K562 (cell line): ENCODE data around the gene ARHGAP10. TPM values are rescaled to one million over a fixed set of nuclear protein-coding genes. Genes with fewer than 3 reads are reported as not detected.

Source experiments
- ATAC-seq: fragments of 200-7000 bp; cut with Tn5 transposase; 3 replicates; pipeline ENCODE4 v1.9.1; 2020; ENCODE audit warnings: moderate library complexity
- BruUV-seq: library from RNA; stranded (reverse); fragments of 400-500 nt; replicated peaks from 2 replicates; lab custom pipeline; 2021; lab: Mats Ljungman, UMichigan
- CTCF ChIA-PET: fragments of 300-600 bp; formaldehyde crosslinking; extraction: SDS; loops from one replicate; lab custom pipeline; 2021; ENCODE audit warnings: low intra/inter-chr PET ratio; lab: Yijun Ruan, JAX
- POLR2A ChIA-PET: fragments of 300-600, 350-650 bp; sonication (Branson Sonifier 250); formaldehyde crosslinking; extraction: SDS; loops from one replicate; lab custom pipeline; 2021; ENCODE audit warnings: antibody characterized with exemption, inconsistent platforms; lab: Yijun Ruan, JAX
- DNase-seq, 4 experiments: peaks; one replicate each; pipeline versions ENCODE4 v3.0.0 to v3.0.0-alpha.2; 2011 to 2018; ENCODE audit warnings: low spot score in 3 of 4, mixed read lengths in 3 of 4; ENCODE audit errors: extremely low read depth in 1 of 4
- FAIRE-seq: peaks from 2 replicates; lab custom pipeline; 2011; peaks lifted over from hg19 to GRCh38; lab: Jason Lieb, UNC
- H2AFZ ChIP-seq: 2 replicates; pipeline ENCODE4 v1.6.0; 2011; ENCODE audit warnings: low read depth, low read length, control low read depth, inconsistent platforms
- H3K27ac ChIP-seq: fragments of 200-600 bp; 3 replicates; pipeline ENCODE4 v1.8.0; 2011; ENCODE audit warnings: low read depth, mild to moderate bottlenecking, control low read depth, inconsistent platforms, low read length, moderate library complexity, mixed read lengths; ENCODE audit errors: extremely low read depth
- H3K27me3 ChIP-seq, 2 experiments: fragments of 300-600 bp in 1 of 2; 2 replicates in 1 of 2; 3 replicates in 1 of 2; pipeline versions ENCODE4 v1.6.0 to v1.8.0; 2011; ENCODE audit warnings: inconsistent platforms in 2 of 2, low read length in 2 of 2, mild to moderate bottlenecking in 1 of 2, mixed read lengths in 1 of 2, moderate library complexity in 1 of 2; ENCODE audit not compliant: control insufficient read depth in 2 of 2, insufficient read depth in 2 of 2
- H3K36me3 ChIP-seq: fragments of 300-600 bp; 3 replicates; pipeline ENCODE4 v1.8.0; 2011; ENCODE audit warnings: mild to moderate bottlenecking, low read length, inconsistent platforms; ENCODE audit not compliant: control insufficient read depth, insufficient read depth
- H3K4me1 ChIP-seq, 2 experiments: fragments of 200-600 bp in 1 of 2; replicated peaks in 1 of 2; 2 replicates in 1 of 2; 3 replicates in 1 of 2; pipeline versions ENCODE4 v1.5.1 to v1.8.0; 2011; ENCODE audit warnings: inconsistent platforms in 2 of 2, low read length in 2 of 2, mild to moderate bottlenecking in 1 of 2, mixed read lengths in 1 of 2, moderate library complexity in 1 of 2; ENCODE audit not compliant: control insufficient read depth in 2 of 2, insufficient read depth in 2 of 2
- H3K4me2 ChIP-seq: 2 replicates; pipeline ENCODE4 v1.6.1; 2011; ENCODE audit warnings: low read length, control low read depth, inconsistent platforms, mixed read lengths; ENCODE audit not compliant: insufficient read depth
- H3K4me3 ChIP-seq: fragments of 200-600 bp; sonication (generic), shearing (Covaris generic); 2 replicates; pipeline ENCODE4 v1.5.1; 2016; ENCODE audit warnings: control low read depth, inconsistent platforms
- H3K79me2 ChIP-seq: fragments of 200-600 bp; 3 replicates; pipeline ENCODE4 v1.8.0; 2011; ENCODE audit warnings: low read length, inconsistent platforms; ENCODE audit not compliant: control insufficient read depth, insufficient read depth
- H3K9ac ChIP-seq, 2 experiments: 2 replicates each; pipeline versions ENCODE4 v1.6.0 to v1.6.1; 2011; ENCODE audit warnings: low read depth in 2 of 2, low read length in 2 of 2, control low read depth in 1 of 2, inconsistent platforms in 1 of 2, mild to moderate bottlenecking in 1 of 2, mixed read lengths in 1 of 2; ENCODE audit not compliant: insufficient read depth in 1 of 2
- H3K9me1 ChIP-seq: one replicate; pipeline ENCODE4 v1.6.0; 2011; ENCODE audit warnings: inconsistent platforms, mild to moderate bottlenecking, low read length, moderate library complexity; ENCODE audit not compliant: control insufficient read depth, insufficient read depth
- H3K9me3 ChIP-seq: replicated peaks from 2 replicates; pipeline ENCODE4 v1.5.1; 2011; ENCODE audit warnings: low read depth, low read length, inconsistent platforms; ENCODE audit not compliant: control insufficient read depth, insufficient read depth
- H4K20me1 ChIP-seq: replicated peaks from 2 replicates; pipeline ENCODE4 v1.6.1; 2011; ENCODE audit warnings: low read length, inconsistent platforms, mixed read lengths; ENCODE audit not compliant: control insufficient read depth, insufficient read depth
- ATF1 ChIP-seq, 2 experiments: fragments of 450-650 bp in 1 of 2; IDR thresholded peaks; 2 replicates each; pipeline ENCODE4 v1.6.1; 2016; ENCODE audit warnings: missing compliant biosample characterization in 1 of 2, missing genetic modification characterization in 1 of 2
- BMI1 ChIP-seq: fragments of 150-350 bp; IDR thresholded peaks from 2 replicates; pipeline ENCODE4 v1.6.1; 2014; ENCODE audit warnings: low read length
- KLF6 ChIP-seq: fragments of 250-450 bp; sonication (Bioruptor Pico); IDR thresholded peaks from 2 replicates; pipeline ENCODE4 v1.4.0; 2020; ENCODE audit warnings: mild to moderate bottlenecking, moderate library complexity, borderline replicate concordance
- MYNN ChIP-seq, 2 experiments: sonication (generic); formaldehyde crosslinking in 1 of 2; IDR thresholded peaks; 2 replicates each; pipeline versions ENCODE4 v1.5.0 to v1.6.1; 2016 to 2020; ENCODE audit warnings: antibody characterized with exemption in 1 of 2, missing genetic modification reagents in 1 of 2
- NBN ChIP-seq: fragments of 450-650 bp; IDR thresholded peaks from 2 replicates; pipeline ENCODE4 v1.6.1; 2016; ENCODE audit warnings: low read depth, mild to moderate bottlenecking
- NUFIP1 ChIP-seq: fragments of 450-650 bp; IDR thresholded peaks from 2 replicates; pipeline ENCODE4 v1.6.1; 2018; ENCODE audit not compliant: partially characterized antibody
- PHB ChIP-seq: fragments of 250-450 bp; sonication (Bioruptor Pico); IDR thresholded peaks from 2 replicates; pipeline ENCODE4 v1.5.0; 2021
- RAD21 ChIP-seq, 2 experiments: fragments of 250-450 bp in 1 of 2; fragments of 450-650 bp in 1 of 2; sonication (Bioruptor Pico) in 1 of 2; formaldehyde crosslinking in 1 of 2; IDR thresholded peaks in 1 of 2; conservative IDR thresholded peaks in 1 of 2; 2 replicates each; pipeline versions ENCODE4 v1.4.0 to v1.8.0; 2020 to 2022; ENCODE audit warnings: mild to moderate bottlenecking in 2 of 2, moderate library complexity in 1 of 2
- SMC3 ChIP-seq: conservative IDR thresholded peaks from 2 replicates; pipeline ENCODE4 v1.6.1; 2011; ENCODE audit warnings: low read depth, low read length, improper control_type of control experiment; ENCODE audit not compliant: insufficient read depth
- TBL1XR1 ChIP-seq, 2 experiments: IDR thresholded peaks; 2 replicates each; pipeline ENCODE4 v1.6.1; 2012; ENCODE audit warnings: improper control_type of control experiment in 2 of 2, low read length in 2 of 2, mild to moderate bottlenecking in 1 of 2
- WGBS: fragments of 100-300 bp; shearing (Covaris generic); methylation state at CpG from one replicate; pipeline ENCODE4 v1.1.6; 2016; ENCODE audit warnings: low coverage, mixed read lengths; ENCODE audit not compliant: insufficient coverage; ENCODE audit errors: missing lambda C conversion rate; 5-methylcytosine and 5-hydroxymethylcytosine counted together
- in situ Hi-C: fragments of 300-500 bp; cut with MboI; formaldehyde crosslinking; loops from 4 replicates; pipeline ENCODE4 v1.15.0; 2018; ENCODE audit warnings: inconsistent platforms, mixed read lengths
- intact Hi-C: fragments of 100-400 bp; cut with micrococcal nuclease; formaldehyde crosslinking; loops from 2 replicates; pipeline ENCODE4 v1.14.2; 2022
- polyA plus RNA-seq, 8 experiments: library from polyadenylated mRNA; depleted of rRNA in 4 of 8; stranded (reverse) in 5 of 8; unstranded in 3 of 8; fragments of >200 nt; fragmentation: Nextera tagmentation in 2 of 8; fragmentation: Illumina TruSeq in 1 of 8; extraction: Ambion mirVana in 2 of 8; extraction: Trizol in 1 of 8; gene quantifications; 2 replicates each; pipeline versions ENCODE4 v1.2.1 to v1.2.3, GENCODE V29; 2011 to 2014; ENCODE audit warnings: inconsistent platforms in 1 of 8, missing spikeins in 1 of 8
- total RNA-seq, 7 experiments: library from RNA; depleted of rRNA in 6 of 7; stranded (reverse); fragments of >200 nt in 6 of 7; fragmentation: Illumina TruSeq in 2 of 7; extraction: Trizol in 2 of 7; gene quantifications; 2 replicates each; pipeline versions ENCODE4 v1.2.1 to v1.2.3, GENCODE V29; 2011 to 2021; ENCODE audit warnings: low replicate concordance in 1 of 7
- TF ChIP-seq, protein P1 (sequence below): fragments of 450-650 bp; IDR thresholded peaks from 2 replicates; pipeline ENCODE4 v1.6.1; 2016; ENCODE audit warnings: low read depth, mild to moderate bottlenecking, moderate library complexity
- TF ChIP-seq, protein P2 (sequence below): fragments of 250-450 bp; sonication (Bioruptor Pico); IDR thresholded peaks from 2 replicates; pipeline ENCODE4 v1.5.0; 2021; ENCODE audit warnings: mild to moderate bottlenecking, moderate library complexity
- TF ChIP-seq, protein P3 (sequence below), 2 experiments: IDR thresholded peaks in 1 of 2; conservative IDR thresholded peaks in 1 of 2; 2 replicates each; pipeline ENCODE4 v1.6.1; 2016; ENCODE audit warnings: low read depth in 2 of 2, mild to moderate bottlenecking in 1 of 2, missing compliant biosample characterization in 1 of 2, missing genetic modification characterization in 1 of 2, moderate library complexity in 1 of 2
- TF ChIP-seq, protein P4 (sequence below): IDR thresholded peaks from 2 replicates; pipeline ENCODE4 v1.6.1; 2014; ENCODE audit warnings: antibody characterized with exemption

ARHGAP10 gene
- total and polyA plus RNA-seq, 9 of the 15 experiments (the other 6 are each of a cell fraction or from before 2014, with no cell fraction given) = 0.03 to 0.22 (median 0.06) TPM; not detected in 3

DNA sequence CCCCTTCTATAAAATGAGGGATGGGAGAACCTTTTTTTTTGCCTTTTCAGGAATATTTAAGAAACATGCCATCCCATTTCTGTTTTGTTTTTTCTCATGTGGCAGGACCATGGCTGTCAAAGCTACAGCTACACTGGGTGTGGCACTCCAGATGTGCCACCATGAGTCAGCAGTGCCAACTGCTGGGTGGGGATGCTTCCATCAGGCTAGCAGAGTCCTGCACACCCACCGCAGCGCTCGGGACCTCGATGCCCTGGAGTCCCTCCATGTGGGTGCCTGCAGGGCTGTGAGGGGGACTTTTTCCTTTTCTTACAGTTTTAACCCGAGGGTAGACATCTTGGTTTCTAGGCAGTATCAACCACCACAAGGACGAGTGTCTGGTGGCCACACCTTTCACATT is 357.7 kb downstream of the ARHGAP10 start:
- in situ Hi-C loops = no loop called here
- no peak overlapping the region for H3K27ac ChIP-seq
- no peak for ATAC-seq
- no peaks in the 10 kb centered on the region for H4K20me1 ChIP-seq
- no peak overlapping the region for H3K4me3 ChIP-seq
- intact Hi-C loops = no loop called here
- H3K36me3 ChIP-seq = no peaks in the 10 kb centered on the region
- ChIA-PET POLR2A (interaction anchor here (0.7 kb wide), 1 partner anchor 304 kb away, joined by 3 read pairs; no protein-coding TSS in a partner anchor), CTCF (no interaction called here)
- FAIRE-seq = no peak
- H3K9me3 ChIP-seq = no peaks in the 10 kb centered on the region
- H3K4me1 ChIP-seq = no peaks in the 10 kb centered on the region
- H3K9ac ChIP-seq = no peak overlapping the region
- BruUV-seq = no TSS peak
- WGBS = 0% methylated on average over 6 of the region's 6 CpGs
- no peak for DNase-seq
- H3K4me2 ChIP-seq = no peak overlapping the region
- H3K9me1 ChIP-seq = no peaks in the 10 kb centered on the region
- no peaks in the 10 kb centered on the region for H3K79me2 ChIP-seq
- no peaks in the 10 kb centered on the region for H3K27me3 ChIP-seq
- no peak overlapping the region for H2AFZ ChIP-seq
- TF ChIP-seq RAD21 (CRISPR knock-in tag; conservative IDR thresholded peaks at IDR 0.05 in 1 of 2, IDR thresholded peaks at IDR 0.05 in 1 of 2) = no peak
- TF ChIP-seq MYNN (IDR thresholded peaks at IDR 0.05) = no peak
- TF ChIP-seq MYNN (CRISPR knock-in tag; IDR thresholded peaks at IDR 0.05) = no peak
- no peak for TF ChIP-seq NUFIP1
- TF ChIP-seq SMC3 = no peak
- TF ChIP-seq TBL1XR1 (IDR thresholded peaks at IDR 0.05; ENCODE audit: low read length in 2 of 2) = no peak
- TF ChIP-seq, protein P1, sequence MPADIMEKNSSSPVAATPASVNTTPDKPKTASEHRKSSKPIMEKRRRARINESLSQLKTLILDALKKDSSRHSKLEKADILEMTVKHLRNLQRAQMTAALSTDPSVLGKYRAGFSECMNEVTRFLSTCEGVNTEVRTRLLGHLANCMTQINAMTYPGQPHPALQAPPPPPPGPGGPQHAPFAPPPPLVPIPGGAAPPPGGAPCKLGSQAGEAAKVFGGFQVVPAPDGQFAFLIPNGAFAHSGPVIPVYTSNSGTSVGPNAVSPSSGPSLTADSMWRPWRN = no peak
- no peak for TF ChIP-seq ATF1 (CRISPR knock-in tag; IDR thresholded peaks at IDR 0.05)
- TF ChIP-seq ATF1 (tag; IDR thresholded peaks at IDR 0.05) = no peak
- TF ChIP-seq, protein P2, sequence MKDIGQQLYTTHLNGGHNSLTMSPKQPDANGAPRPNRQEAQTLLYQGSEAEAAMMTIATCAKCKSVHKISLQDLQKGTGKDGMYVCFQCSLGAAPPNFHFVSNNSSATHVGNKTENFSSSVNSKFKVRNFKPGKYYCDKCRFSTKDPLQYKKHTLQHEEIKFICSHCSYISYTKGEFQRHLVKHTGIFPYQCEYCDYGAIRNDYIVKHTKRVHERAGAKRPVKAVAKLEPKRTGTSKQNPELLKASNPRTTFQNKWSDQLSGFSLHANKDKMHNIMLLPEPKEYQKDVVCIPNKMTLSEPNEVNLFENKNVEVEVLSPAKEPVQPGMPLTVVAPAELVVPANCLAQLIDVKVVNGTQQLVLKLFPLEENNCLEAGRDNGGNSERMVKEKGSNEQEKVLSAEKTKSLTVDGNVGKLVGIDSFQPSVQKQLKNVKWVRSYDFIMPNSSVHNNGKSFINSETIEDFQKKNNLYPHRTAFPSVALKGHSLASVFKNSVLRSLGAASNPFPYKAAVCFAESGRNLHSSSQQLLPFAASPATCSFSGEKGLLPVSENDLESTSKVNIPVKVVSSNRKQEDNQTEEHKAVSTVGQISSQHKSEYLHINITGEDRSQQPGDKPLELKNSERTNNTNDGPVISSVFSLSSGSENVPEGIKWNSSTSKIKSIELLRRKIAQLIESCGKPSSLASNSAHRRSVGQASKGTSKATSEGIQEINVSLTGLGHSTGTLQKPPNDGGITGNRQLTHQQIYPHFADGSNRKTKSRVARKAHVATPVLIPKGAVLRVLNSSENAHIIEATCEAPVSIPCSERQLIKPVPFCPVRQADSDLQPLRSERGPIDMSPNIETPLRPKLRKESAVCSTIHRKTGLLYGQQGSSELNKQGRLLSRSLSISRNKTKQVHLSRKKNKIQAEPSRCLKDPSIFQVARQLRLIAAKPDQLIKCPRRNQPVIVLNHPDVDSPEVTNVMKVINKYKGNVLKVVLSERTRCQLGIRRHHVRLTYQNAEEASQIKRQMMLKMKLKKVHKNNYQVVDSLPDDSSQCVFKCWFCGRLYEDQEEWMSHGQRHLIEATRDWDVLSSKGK = no peak
- TF ChIP-seq NBN = no peak
- no peak for TF ChIP-seq PHB
- TF ChIP-seq KLF6 = no peak
- TF ChIP-seq, protein P3, sequence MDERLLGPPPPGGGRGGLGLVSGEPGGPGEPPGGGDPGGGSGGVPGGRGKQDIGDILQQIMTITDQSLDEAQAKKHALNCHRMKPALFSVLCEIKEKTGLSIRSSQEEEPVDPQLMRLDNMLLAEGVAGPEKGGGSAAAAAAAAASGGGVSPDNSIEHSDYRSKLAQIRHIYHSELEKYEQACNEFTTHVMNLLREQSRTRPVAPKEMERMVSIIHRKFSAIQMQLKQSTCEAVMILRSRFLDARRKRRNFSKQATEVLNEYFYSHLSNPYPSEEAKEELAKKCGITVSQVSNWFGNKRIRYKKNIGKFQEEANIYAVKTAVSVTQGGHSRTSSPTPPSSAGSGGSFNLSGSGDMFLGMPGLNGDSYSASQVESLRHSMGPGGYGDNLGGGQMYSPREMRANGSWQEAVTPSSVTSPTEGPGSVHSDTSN (CRISPR knock-in tag; IDR thresholded peaks at IDR 0.05; ENCODE audit: low read depth) = no peak
- TF ChIP-seq, protein P3 (tag; conservative IDR thresholded peaks at IDR 0.05; ENCODE audit: low read depth) = no peak
- no peak for TF ChIP-seq BMI1
- TF ChIP-seq, protein P4, sequence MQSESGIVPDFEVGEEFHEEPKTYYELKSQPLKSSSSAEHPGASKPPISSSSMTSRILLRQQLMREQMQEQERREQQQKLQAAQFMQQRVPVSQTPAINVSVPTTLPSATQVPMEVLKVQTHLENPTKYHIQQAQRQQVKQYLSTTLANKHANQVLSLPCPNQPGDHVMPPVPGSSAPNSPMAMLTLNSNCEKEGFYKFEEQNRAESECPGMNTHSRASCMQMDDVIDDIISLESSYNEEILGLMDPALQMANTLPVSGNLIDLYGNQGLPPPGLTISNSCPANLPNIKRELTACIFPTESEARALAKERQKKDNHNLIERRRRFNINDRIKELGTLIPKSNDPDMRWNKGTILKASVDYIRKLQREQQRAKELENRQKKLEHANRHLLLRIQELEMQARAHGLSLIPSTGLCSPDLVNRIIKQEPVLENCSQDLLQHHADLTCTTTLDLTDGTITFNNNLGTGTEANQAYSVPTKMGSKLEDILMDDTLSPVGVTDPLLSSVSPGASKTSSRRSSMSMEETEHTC = no peak
